Effector memory CD8-positive, alpha-beta T cell (primary cell): Measurements from ENCODE around the gene ZNF462.

Experiments used
- ATAC-seq: fragments of 150-1000 bp; cut with Tn5 transposase; replicated peaks from 2 replicates; pipeline ENCODE4 v1.10.0; 2021; ENCODE audit warnings: mild to moderate bottlenecking, moderate library complexity
- DNase-seq, 3 experiments: peaks; one replicate each; pipeline ENCODE4 v3.0.0; 2021
- H3K27ac Mint-ChIP-seq, 2 donors: one replicate each; pipeline ENCODE4 v1.8.0; 2022; ENCODE audit warnings: mild to moderate bottlenecking in 2 of 2, mixed read lengths in 2 of 2, moderate library complexity in 2 of 2
- H3K27me3 Mint-ChIP-seq, 2 donors: one replicate each; pipeline ENCODE4 v1.8.0; 2022; ENCODE audit warnings: mixed read lengths in 2 of 2
- H3K36me3 Mint-ChIP-seq: one replicate; pipeline ENCODE4 v1.8.0; 2022; ENCODE audit warnings: mild to moderate bottlenecking, moderate library complexity, mixed read lengths; ENCODE audit not compliant: insufficient read depth
- H3K4me1 Mint-ChIP-seq, 2 donors: one replicate each; pipeline ENCODE4 v1.8.0; 2022; ENCODE audit warnings: low read depth in 2 of 2, mixed read lengths in 2 of 2
- H3K4me3 Mint-ChIP-seq, 2 donors: one replicate each; pipeline ENCODE4 v1.8.0; 2022; ENCODE audit warnings: mild to moderate bottlenecking in 2 of 2, mixed read lengths in 2 of 2, moderate library complexity in 2 of 2
- H3K9me3 Mint-ChIP-seq, 2 donors: one replicate each; pipeline ENCODE4 v1.8.0; 2022; ENCODE audit warnings: mixed read lengths in 2 of 2

The ZNF462 gene

DNA sequence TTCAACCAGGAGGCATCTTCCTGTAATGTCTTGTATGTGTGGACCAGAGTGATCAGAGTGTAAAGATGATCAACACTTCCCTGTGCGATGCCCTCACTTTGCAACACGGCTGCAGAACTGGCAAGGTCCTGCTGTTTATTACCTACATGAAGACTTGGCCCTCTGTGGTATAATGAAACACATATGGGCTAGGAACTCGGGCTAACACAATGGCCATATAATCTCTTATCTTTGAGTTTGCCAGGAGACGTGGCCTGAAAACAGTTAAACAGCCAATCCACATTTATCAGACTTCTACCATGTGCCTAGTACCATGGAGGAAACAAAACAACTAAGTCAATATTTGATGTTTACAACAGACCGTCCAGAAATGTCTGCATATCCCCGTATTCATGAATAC lies 145.5 kb downstream of the ZNF462 start:
- H3K9me3 Mint-ChIP-seq: peaks cover 0 to 5% of the 10 kb centered on the region in 2 donors
- H3K27ac Mint-ChIP-seq: no peak overlapping the region
- ATAC-seq: no peak
- H3K36me3 Mint-ChIP-seq: no peaks in the 10 kb centered on the region
- DNase-seq: no peak
- H3K27me3 Mint-ChIP-seq: no peaks in the 10 kb centered on the region
- H3K4me1 Mint-ChIP-seq: no peaks in the 10 kb centered on the region
- H3K4me3 Mint-ChIP-seq: no peak overlapping the region

DNA sequence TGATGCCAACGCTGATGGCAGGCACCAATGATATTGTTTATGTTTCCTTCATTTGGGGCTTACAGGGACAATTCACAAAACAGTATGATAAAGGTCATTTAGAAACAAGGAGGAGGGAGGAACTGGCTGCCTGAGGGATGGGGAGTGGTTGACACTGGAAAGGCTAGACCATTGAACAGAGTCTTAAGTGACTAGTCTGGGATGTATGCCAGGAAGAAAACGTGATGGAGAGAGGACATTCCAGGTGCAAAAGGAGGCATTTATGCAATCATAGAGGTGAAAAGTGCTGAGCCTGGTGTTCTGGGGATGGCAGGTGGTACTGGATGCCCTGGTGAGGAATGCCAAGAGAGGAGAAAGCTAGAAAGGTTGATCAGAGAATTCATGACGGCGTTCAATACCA lies 153.4 kb downstream of the ZNF462 start:
- ATAC-seq: no peak
- Mint-ChIP-seq H3K4me3 (no peak overlapping the region), H3K27me3 (no peaks in the 10 kb centered on the region), H3K27ac (no peak overlapping the region), H3K36me3 (no peaks in the 10 kb centered on the region), H3K4me1 (no peaks in the 10 kb centered on the region), H3K9me3 (peaks cover 14 to 25% of the 10 kb centered on the region in 2 donors)
- no peak for DNase-seq

DNA sequence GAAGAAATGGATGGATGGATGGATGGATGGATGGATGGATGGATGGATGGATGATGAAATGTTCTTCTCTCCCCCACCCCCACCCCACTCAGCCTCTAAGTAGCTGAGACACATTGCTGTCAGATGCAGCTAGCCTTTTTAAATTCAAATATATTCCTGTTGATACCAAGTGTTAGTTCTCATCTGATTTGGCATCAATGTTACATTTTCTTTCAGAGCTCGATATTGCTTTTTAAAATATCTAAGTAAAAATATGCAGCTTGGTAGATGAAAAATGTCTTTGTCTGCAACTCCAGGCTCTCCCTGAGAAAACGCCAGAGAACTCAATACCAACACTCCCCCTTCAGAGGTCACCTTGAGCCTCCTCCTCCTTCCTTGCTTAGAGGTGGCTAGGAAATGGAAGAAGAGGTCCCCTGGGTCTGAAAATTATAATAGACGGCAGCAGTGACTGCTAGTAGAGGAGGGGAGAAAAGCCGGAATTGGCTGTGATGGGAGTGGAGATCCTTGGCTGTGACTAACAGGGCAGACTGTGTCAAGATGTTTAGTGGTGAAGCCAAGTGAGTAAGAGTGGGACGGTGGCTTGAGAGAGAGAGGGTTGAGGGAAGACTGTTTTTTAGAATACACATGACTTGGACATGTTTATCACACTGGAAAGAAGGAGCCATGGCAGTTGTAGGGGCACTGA lies 156.0 kb downstream of the ZNF462 start:
- ATAC-seq (no peak), DNase-seq (no peak)
- Mint-ChIP-seq H3K4me1 (peaks cover 0 to 2% of the 10 kb centered on the region in 2 donors), H3K27me3 (no peaks in the 10 kb centered on the region), H3K4me3 (no peak overlapping the region), H3K9me3 (peaks cover 12 to 25% of the 10 kb centered on the region in 2 donors), H3K36me3 (no peaks in the 10 kb centered on the region), H3K27ac (no peak overlapping the region)

DNA sequence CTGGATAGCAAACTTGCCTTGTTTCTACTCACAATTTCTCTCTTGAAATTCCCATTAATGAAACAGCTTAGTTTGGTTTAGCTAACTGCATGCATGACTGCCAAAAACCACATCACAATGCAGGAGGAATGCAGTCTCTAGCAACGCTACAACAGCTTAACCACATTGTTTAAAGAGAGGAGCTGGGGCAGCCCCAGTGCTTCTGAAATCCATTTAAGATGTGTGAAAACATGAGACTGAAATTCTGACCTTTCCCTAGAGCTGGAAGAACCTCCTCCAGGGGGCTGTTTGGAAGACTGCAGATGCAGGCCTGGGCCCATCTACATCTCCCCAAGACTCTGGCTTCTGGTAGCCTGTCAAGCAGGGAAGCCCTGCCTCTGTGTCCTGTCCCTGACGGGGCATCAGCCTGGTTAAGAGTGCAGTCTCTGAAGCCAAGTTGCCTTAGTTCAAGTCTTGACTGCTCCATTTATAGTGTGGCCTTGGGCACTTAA lies 157.1 kb downstream of the ZNF462 start:
- Mint-ChIP-seq H3K27ac (no peak overlapping the region), H3K4me1 (peaks cover 0 to 7% of the 10 kb centered on the region in 2 donors)
- ATAC-seq: no peak

DNA sequence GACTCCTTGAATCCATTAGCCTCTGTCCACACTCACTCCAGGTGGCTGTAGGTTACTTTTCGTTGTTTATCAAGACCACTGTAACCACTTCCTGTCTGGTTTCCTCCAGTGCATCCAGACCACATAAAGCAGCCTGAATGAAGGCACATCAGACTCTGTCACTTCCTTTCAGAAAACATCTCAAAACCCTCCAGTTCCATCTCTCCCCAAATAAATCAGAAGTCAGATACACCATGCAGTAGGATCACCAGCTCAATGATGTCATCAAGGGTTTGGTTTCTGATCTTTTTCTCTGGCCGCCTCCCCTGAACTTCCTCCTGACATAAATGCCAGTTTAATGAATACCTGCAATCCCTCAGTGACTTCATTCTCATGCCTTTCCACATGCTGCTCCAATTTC lies 161.2 kb downstream of the ZNF462 start:
- no peak overlapping the region for H3K27ac Mint-ChIP-seq
- DNase-seq (no peak), ATAC-seq (no peak)
- H3K9me3 Mint-ChIP-seq: peaks cover 3 to 4% of the 10 kb centered on the region in 2 donors
- H3K4me3 Mint-ChIP-seq: no peak overlapping the region
- no peaks in the 10 kb centered on the region for H3K27me3 Mint-ChIP-seq
- H3K36me3 Mint-ChIP-seq: no peaks in the 10 kb centered on the region
- H3K4me1 Mint-ChIP-seq: peaks cover 0 to 7% of the 10 kb centered on the region in 2 donors

More for the DNA sequence above, 157.1 kb downstream of the ZNF462 start:
- no peaks in the 10 kb centered on the region for H3K27me3 Mint-ChIP-seq
- no peaks in the 10 kb centered on the region for H3K36me3 Mint-ChIP-seq
- no peak for DNase-seq
- H3K4me3 Mint-ChIP-seq: no peak overlapping the region
- peaks cover 10 to 25% of the 10 kb centered on the region in 2 donors for H3K9me3 Mint-ChIP-seq

DNA sequence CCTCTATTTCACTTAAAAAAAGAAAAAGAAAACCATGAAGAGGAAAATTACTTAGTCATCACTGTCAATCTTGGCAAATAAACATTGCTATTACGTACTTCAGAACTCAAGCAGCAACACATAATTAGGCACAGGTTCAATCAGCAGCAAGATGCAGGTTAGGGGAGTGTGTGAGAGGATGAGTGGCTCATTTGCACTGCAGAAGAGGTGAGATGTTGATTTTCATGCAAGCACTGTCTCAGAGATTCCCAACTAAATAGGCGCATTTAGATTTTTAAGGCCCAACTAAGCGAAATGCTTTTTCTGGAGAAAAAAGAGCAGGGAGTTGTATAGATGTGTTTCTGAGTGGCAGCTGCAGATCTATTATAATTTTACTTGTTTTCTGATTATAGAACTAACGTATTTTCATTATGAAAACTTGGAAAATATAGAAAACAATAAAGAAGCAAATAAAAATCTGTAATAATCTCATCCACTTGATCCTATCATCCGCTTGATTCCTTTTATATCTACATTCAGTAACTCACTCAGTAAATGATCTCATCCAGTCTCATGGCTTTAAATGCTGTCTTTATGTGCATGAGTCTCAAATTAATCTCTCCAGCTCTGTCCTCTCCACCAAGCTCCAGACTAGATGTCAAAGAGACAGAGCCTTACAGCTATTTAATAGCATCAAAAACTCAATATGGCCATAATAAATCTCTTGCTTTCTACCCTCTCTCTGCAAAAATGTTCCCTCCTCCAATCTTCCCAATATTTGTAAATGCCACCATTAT lies 162.5 kb downstream of the ZNF462 start:
- Mint-ChIP-seq H3K4me1 (peaks cover 0 to 7% of the 10 kb centered on the region in 2 donors), H3K27me3 (no peaks in the 10 kb centered on the region), H3K36me3 (no peaks in the 10 kb centered on the region), H3K9me3 (no peaks in the 10 kb centered on the region), H3K27ac (no peak overlapping the region), H3K4me3 (no peak overlapping the region)
- DNase-seq: no peak
- no peak for ATAC-seq

DNA sequence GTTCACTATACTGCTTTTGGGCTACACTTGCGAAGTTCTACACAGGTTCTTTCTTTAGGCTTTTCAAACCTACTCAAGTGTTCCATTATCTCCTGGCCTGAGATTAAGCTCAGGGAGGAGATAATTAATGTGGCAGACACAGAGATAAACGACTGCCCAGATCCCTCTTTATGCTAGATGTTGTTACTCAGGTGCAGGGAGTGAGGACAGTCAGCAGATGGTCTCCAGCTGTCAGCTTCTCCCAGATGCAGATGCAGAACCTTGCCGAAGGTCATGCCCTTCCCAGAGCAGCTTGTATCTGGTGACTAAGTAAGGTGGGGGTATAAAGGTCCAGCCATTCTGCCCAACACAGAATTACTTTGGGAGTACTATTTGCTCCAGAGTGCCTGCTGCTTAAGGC lies 166.2 kb downstream of the ZNF462 start:
- DNase-seq (no peak), ATAC-seq (no peak)
- no peak overlapping the region for H3K27ac Mint-ChIP-seq
- no peaks in the 10 kb centered on the region for H3K36me3 Mint-ChIP-seq
- H3K9me3 Mint-ChIP-seq: peaks cover 5 to 16% of the 10 kb centered on the region in 2 donors
- peaks cover 7 to 8% of the 10 kb centered on the region in 2 donors for H3K27me3 Mint-ChIP-seq
- no peak overlapping the region for H3K4me3 Mint-ChIP-seq
- H3K4me1 Mint-ChIP-seq: peaks cover 0 to 3% of the 10 kb centered on the region in 2 donors

DNA sequence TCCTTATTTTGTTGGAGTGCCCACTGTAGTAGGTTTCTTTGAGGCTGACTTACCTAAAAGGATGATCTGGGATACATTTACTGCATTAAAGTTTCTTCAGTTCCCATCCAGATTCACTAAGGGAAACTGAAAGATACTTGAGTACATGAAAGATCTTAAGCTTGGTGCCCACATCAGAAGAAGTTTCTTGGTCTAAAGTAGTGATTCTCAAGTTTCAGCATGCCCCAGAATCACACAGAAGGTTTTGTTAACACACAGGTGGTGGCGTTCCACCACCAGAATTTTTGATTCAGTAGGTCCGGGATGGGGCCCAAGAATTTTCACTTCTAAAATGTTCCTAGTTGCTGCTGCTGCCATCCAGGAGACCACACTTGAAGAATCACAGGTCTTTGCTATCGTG lies 171.0 kb downstream of the ZNF462 start:
- peaks cover 7 to 15% of the 10 kb centered on the region in 2 donors for H3K27me3 Mint-ChIP-seq
- no peak for ATAC-seq
- peaks cover 10 to 16% of the 10 kb centered on the region in 2 donors for H3K9me3 Mint-ChIP-seq
- no peak overlapping the region for H3K27ac Mint-ChIP-seq
- no peak for DNase-seq
- no peak overlapping the region for H3K4me3 Mint-ChIP-seq
- H3K4me1 Mint-ChIP-seq: no peaks in the 10 kb centered on the region
- H3K36me3 Mint-ChIP-seq: no peaks in the 10 kb centered on the region

DNA sequence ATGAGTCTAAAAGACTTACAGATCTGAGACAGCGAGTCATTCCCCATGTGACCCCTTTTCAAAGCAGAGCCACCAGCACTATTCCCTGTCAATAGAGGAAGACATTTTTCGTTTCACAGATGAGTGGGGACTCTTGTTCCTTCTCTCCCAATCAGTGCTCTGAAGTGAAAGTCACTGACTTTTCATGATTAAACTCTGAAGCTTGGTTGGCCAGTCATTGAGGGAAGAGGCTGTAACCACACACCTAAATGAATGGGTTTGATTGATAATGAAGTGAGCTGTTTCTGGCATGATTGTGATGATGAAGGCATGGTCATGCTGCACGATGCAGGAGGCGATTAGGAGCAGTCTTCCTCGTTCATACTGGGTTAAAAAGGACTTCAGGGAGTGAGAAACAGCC lies 171.9 kb downstream of the ZNF462 start:
- DNase-seq: no peak
- Mint-ChIP-seq H3K27me3 (peaks cover 7 to 15% of the 10 kb centered on the region in 2 donors), H3K27ac (no peak overlapping the region), H3K36me3 (no peaks in the 10 kb centered on the region), H3K4me1 (no peaks in the 10 kb centered on the region), H3K9me3 (peaks cover 10 to 16% of the 10 kb centered on the region in 2 donors), H3K4me3 (no peak overlapping the region)
- no peak for ATAC-seq

DNA sequence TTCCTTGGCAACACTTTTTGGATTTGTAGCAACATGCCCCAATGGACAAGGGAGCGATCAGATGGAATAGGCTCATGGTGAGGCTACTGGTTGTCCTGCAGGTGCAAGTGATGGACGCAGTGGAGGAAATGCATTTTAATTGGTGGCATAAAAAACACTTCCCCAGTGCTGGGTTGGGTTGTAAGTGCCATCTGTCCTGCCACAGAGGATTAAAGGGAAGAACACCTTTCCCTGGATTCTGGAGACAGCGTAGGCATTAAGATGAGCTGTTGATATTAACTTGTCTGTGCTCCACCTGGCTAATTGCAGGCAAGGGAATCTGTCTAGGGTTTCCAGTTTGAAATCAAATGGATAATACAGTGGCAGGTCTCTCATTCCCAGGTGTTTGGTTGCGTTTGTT lies 173.4 kb downstream of the ZNF462 start:
- Mint-ChIP-seq H3K4me1 (no peaks in the 10 kb centered on the region), H3K9me3 (peaks cover 10 to 12% of the 10 kb centered on the region in 2 donors), H3K36me3 (no peaks in the 10 kb centered on the region), H3K4me3 (no peak overlapping the region), H3K27me3 (peaks cover 12 to 15% of the 10 kb centered on the region in 2 donors), H3K27ac (no peak overlapping the region)
- DNase-seq (no peak), ATAC-seq (no peak)

DNA sequence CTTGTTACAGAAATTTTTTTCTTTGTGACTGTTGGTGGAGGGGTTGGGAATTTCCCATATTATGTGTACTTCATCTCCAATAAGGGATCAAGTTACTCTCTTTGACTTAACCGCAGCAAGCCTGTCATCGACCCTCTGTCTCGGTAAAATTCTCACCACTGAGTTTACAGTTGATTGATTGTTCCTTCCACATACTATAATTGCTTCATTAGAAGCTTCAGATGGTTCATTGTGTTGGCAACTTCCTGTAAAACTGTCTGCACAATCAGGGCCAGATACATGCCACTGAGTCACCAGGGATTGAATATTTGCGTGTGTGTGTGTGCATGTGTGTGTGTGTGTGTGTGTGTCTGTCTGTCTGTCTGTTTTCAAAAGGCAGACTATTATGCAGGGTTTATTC lies 176.6 kb downstream of the ZNF462 start:
- H3K4me1 Mint-ChIP-seq: no peaks in the 10 kb centered on the region
- peaks cover 0 to 3% of the 10 kb centered on the region in 2 donors for H3K9me3 Mint-ChIP-seq
- H3K27me3 Mint-ChIP-seq: peaks cover 5 to 7% of the 10 kb centered on the region in 2 donors
- no peak overlapping the region for H3K4me3 Mint-ChIP-seq
- ATAC-seq: no peak
- no peak overlapping the region for H3K27ac Mint-ChIP-seq
- DNase-seq: no peak
- no peaks in the 10 kb centered on the region for H3K36me3 Mint-ChIP-seq

DNA sequence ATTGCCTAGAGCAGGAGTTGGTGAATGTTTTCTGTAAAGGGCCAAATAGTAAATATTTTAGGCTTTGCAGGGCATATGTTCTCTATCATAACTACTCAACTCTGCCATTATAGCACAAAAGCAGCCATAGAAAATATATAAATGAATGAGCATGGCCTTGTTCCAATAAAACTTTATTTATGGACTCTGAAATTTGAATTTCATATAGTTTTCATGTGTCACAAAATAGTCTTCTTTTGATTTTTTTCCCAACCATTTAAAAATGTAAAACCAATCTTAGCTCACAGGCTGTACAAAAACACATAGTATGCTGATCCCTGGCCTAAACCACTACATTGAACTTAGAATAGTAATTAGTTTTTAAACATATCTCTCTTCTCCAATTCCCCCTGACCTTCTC lies 179.6 kb downstream of the ZNF462 start:
- DNase-seq (no peak), ATAC-seq (no peak)
- Mint-ChIP-seq H3K9me3 (no peaks in the 10 kb centered on the region), H3K4me1 (no peaks in the 10 kb centered on the region), H3K27ac (no peak overlapping the region), H3K4me3 (no peak overlapping the region), H3K27me3 (peaks cover 4 to 7% of the 10 kb centered on the region in 2 donors), H3K36me3 (no peaks in the 10 kb centered on the region)

DNA sequence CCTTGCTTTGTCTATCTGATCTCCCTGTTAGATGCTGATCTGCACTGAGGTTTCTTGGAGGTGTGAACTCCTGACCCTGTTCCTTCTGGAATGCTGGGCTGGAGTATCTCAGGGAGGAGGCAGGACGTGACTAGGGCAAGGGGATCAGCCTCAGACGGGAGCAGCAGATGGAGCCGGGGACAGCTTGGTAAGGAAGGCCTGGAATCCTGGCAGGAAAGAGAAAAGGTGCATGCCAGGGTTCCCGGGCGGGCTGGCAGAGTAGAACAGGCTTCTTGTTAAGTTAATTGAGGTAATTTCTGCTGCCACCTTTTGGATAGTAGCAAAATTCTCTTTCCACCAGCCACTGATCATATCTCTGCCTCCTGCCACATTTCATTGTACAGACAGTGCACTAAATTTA lies 180.9 kb downstream of the ZNF462 start:
- no peaks in the 10 kb centered on the region for H3K36me3 Mint-ChIP-seq
- ATAC-seq (no peak), DNase-seq (no peak)
- peaks cover 6 to 7% of the 10 kb centered on the region in 2 donors for H3K27me3 Mint-ChIP-seq
- no peak overlapping the region for H3K27ac Mint-ChIP-seq
- no peak overlapping the region for H3K4me3 Mint-ChIP-seq
- H3K4me1 Mint-ChIP-seq: no peaks in the 10 kb centered on the region
- H3K9me3 Mint-ChIP-seq: no peaks in the 10 kb centered on the region

DNA sequence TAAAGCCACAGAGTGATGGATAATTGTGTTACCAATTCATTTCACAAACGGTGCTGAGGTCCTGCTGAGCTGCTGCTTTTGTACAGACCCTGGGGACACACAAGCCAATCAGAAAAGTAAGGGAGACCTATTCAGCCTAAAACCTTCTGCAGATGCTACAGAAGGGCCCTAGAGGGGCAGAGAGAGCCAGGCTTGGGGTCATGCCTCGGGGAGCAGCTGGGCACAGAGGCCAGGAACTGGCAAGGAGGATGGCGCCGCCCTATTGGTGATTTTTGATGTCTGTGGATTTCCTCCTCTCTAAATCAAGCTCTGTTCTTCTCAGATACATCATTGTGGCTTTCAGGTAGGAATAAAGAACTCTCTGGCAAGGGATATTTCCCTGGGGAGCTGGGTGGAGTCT lies 181.9 kb downstream of the ZNF462 start:
- Mint-ChIP-seq H3K36me3 (no peaks in the 10 kb centered on the region), H3K4me1 (no peaks in the 10 kb centered on the region)
- no peak for ATAC-seq

More for the DNA sequence above, 181.9 kb downstream of the ZNF462 start:
- DNase-seq: no peak
- H3K4me3 Mint-ChIP-seq: no peak overlapping the region
- H3K27ac Mint-ChIP-seq: no peak overlapping the region
- H3K27me3 Mint-ChIP-seq: peaks cover 6 to 7% of the 10 kb centered on the region in 2 donors
- no peaks in the 10 kb centered on the region for H3K9me3 Mint-ChIP-seq
